ENCODE data around the gene ASB4. TPM values are rescaled to one million over a fixed set of nuclear protein-coding genes. Genes with fewer than 3 reads are reported as not detected.

The ASB4 gene
- total RNA-seq, 1 donor from 2014 or later, result 6.3 TPM

DNA sequence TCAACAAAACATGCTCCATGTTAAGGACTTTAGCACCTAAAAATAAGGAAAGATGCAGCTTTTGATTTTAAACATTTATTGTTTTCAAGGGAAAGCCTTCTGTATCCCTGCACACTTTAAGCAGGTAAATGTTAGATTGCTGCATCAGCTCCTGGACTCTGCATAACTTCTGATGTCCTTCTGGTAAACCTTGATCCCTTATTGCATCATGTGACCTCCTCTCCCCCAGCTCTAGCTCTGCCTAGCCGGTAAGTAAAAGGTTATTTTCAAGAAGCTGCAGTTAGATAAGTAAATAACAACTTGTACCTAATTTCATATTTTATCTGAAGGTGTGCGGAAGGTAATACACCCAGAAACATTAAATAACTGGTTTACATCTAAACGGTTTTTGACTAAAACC, 73.1 kb downstream of the ASB4 start:
- Histone ChIP-seq H3K4me1 (no peaks in the 10 kb centered on the region), H3K4me3 (no peak overlapping the region), H3K36me3 (no peaks in the 10 kb centered on the region), H3K9me3 (replicated peaks) (no peaks in the 10 kb centered on the region), H3K27ac (replicated peaks) (no peak overlapping the region), H3K27me3 (ENCODE audit: low read depth) (no peaks in the 10 kb centered on the region)
- TF ChIP-seq CTCF (IDR thresholded peaks at IDR 0.05; ENCODE audit: borderline replicate concordance), result no peak
- intact Hi-C loops (cut with micrococcal nuclease), result no loop called here
- no peak for DNase-seq

DNA sequence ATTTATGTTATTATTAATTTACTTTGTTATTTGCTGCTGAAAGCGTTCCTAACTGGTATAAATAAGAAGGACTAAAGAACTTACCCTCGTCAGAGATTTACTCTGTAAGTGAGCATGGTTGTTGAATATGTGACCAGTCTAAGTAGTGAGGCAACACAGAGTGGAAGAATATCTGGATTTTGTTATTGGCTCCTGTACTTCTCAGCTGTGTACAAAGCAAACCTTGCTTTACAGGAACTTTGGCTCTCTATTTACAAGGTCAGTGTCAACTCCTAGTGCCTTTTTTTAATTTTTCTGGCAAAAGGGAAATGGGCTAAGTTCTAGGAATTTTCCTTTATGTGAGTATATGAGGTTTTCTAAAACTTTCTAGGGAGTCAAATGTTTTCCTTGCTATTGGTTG, 74.9 kb downstream of the ASB4 start:
- no peak for TF ChIP-seq CTCF (IDR thresholded peaks at IDR 0.05; ENCODE audit: borderline replicate concordance)
- intact Hi-C loops (cut with micrococcal nuclease), result no loop called here

DNA sequence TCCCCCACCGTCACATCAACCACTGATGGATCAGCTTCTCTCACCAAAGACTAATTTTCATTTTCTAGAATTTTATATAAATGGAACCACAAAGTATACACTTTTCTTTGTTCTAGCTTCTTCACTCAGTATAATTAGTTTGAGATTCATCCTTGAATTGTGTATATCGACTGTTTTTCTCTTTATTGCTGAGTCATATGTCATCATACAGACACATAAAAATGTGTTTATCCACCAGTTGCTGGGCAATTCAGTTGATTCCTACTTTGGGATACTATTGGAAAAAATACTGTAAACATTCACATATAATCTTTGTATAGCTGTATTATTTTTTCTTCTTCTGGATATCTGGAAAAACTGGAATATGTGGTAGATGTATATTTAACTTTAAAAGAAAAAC, 84.0 kb downstream of the ASB4 start:
- Histone ChIP-seq H3K4me1 (no peaks in the 10 kb centered on the region), H3K27ac (replicated peaks) (no peak overlapping the region), H3K27me3 (ENCODE audit: low read depth) (no peaks in the 10 kb centered on the region), H3K36me3 (no peaks in the 10 kb centered on the region), H3K4me3 (no peak overlapping the region), H3K9me3 (replicated peaks) (peaks cover 4% of the 10 kb centered on the region)
- DNase-seq, result no peak
- intact Hi-C loops (cut with micrococcal nuclease), result no loop called here
- TF ChIP-seq CTCF (IDR thresholded peaks at IDR 0.05; ENCODE audit: borderline replicate concordance), result no peak

More for the DNA sequence above, 74.9 kb downstream of the ASB4 start:
- Histone ChIP-seq H3K27ac (replicated peaks) (no peak overlapping the region), H3K9me3 (replicated peaks) (no peaks in the 10 kb centered on the region), H3K36me3 (no peaks in the 10 kb centered on the region), H3K4me1 (no peaks in the 10 kb centered on the region), H3K27me3 (ENCODE audit: low read depth) (no peaks in the 10 kb centered on the region), H3K4me3 (no peak overlapping the region)
- no peak for DNase-seq

GRCh38 chr7:95577137-95577536, 91.4 kb downstream of the ASB4 start:
- no peaks in the 10 kb centered on the region for H3K27me3 ChIP-seq (ENCODE audit: low read depth)
- H3K36me3 ChIP-seq, result no peaks in the 10 kb centered on the region
- no peak for TF ChIP-seq CTCF (IDR thresholded peaks at IDR 0.05; ENCODE audit: borderline replicate concordance)
- no peak for DNase-seq
- H3K4me3 ChIP-seq, result no peak overlapping the region
- intact Hi-C loops (cut with micrococcal nuclease), result no loop called here
- no peaks in the 10 kb centered on the region for H3K4me1 ChIP-seq
- H3K27ac ChIP-seq (replicated peaks), result no peak overlapping the region
- no peaks in the 10 kb centered on the region for H3K9me3 ChIP-seq (replicated peaks)

- Histone ChIP-seq H3K4me1 (no peaks in the 10 kb centered on the region), H3K27ac (replicated peaks) (no peak overlapping the region), H3K4me3 (no peak overlapping the region), H3K27me3 (ENCODE audit: low read depth) (no peaks in the 10 kb centered on the region), H3K9me3 (replicated peaks) (no peaks in the 10 kb centered on the region), H3K36me3 (peaks cover 5% of the 10 kb centered on the region)
- TF ChIP-seq CTCF (IDR thresholded peaks at IDR 0.05; ENCODE audit: borderline replicate concordance), result no peak
- intact Hi-C loops (cut with micrococcal nuclease), result no loop called here
- no peak for DNase-seq
Measured at GRCh38 chr7:95578299-95578855, 92.6 kb downstream of the ASB4 start.

All from left ventricle myocardium inferior (tissue), 1 donor.